T-helper 22 cell (primary cell): ENCODE data around the gene CAPSL.
"Not testable (repeated sequence)": the region's sequence is repeated elsewhere in the genome, so short reads cannot be mapped to it uniquely, and the experiment has no call there.

Experiments used
- DNase-seq: peaks from one replicate; pipeline ENCODE4 v3.0.0-alpha.2; 2020; ENCODE audit warnings: low read depth

The CAPSL gene

GRCh38 chr5:35876454-35876853 is 62.0 kb downstream of the CAPSL start:
- no peak for DNase-seq

GRCh38 chr5:35870605-35871004 is 67.8 kb downstream of the CAPSL start:
- DNase-seq = no peak

- no peak for DNase-seq
These were observed 68.6 kb downstream of the CAPSL start for GRCh38 chr5:35869685-35870277.

GRCh38 chr5:35867998-35868397 is 70.4 kb downstream of the CAPSL start:
- DNase-seq = no peak

- DNase-seq = no peak
These were observed 75.3 kb downstream of the CAPSL start for GRCh38 chr5:35863159-35863558.

GRCh38 chr5:35862126-35862525 is 76.3 kb downstream of the CAPSL start:
- DNase-seq = no peak

- DNase-seq = no peak
These were observed 76.7 kb downstream of the CAPSL start for GRCh38 chr5:35861718-35862117.

- no peak for DNase-seq
These were observed 77.7 kb downstream of the CAPSL start for GRCh38 chr5:35860686-35861085.

- DNase-seq = no peak
These were observed 79.2 kb downstream of the CAPSL start for GRCh38 chr5:35859101-35859661.

- DNase-seq = no peak
These were observed 80.7 kb downstream of the CAPSL start for GRCh38 chr5:35857606-35858205.

GRCh38 chr5:35856765-35857351 is 81.6 kb downstream of the CAPSL start, which contains the start of gene IL7R:
IL7R (plus strand) TSS chr5:35856891; CDS start chr5:35856978, 87 bp downstream.
- no peak for DNase-seq

GRCh38 chr5:35856186-35856764 is 82.1 kb downstream of the CAPSL start:
- not testable (repeated sequence) for DNase-seq

- DNase-seq = no peak
These were observed 83.2 kb downstream of the CAPSL start for GRCh38 chr5:35855187-35855586.
